Panc1 (cell line): ENCODE data around the gene FRMD5. TPM values are rescaled to one million over a fixed set of nuclear protein-coding genes. Genes with fewer than 3 reads are reported as not detected.
A peak's percentile ranks its signal among the peaks of the same experiment; 100 is the strongest.

ENCODE experiments used
- ATAC-seq: fragments of 200-7000 bp; cut with Tn5 transposase; 2 replicates; pipeline ENCODE4 v1.9.1; 2020; ENCODE audit warnings: mild to moderate bottlenecking, moderate library complexity
- BruUV-seq: library from RNA; stranded (reverse); fragments of 400-500 nt; replicated peaks from 2 replicates; lab custom pipeline; 2021; lab: Mats Ljungman, UMichigan
- CTCF ChIA-PET: fragments of 300-600 bp; sonication (Branson Sonifier 250); formaldehyde crosslinking; loops from one replicate; lab custom pipeline; 2022; ENCODE audit warnings: antibody characterized with exemption; lab: Charles Lee
- POLR2A ChIA-PET: fragments of 300-600 bp; sonication (Branson Sonifier 250); formaldehyde crosslinking; loops from one replicate; lab custom pipeline; 2022; ENCODE audit warnings: antibody characterized with exemption; lab: Charles Lee
- DNase-seq: peaks from one replicate; pipeline ENCODE4 v3.0.0-alpha.2; 2010; ENCODE audit warnings: low read depth, low spot score
- H3K27ac ChIP-seq: 2 replicates; pipeline ENCODE4 v1.5.1; 2011; ENCODE audit warnings: mild to moderate bottlenecking, low read length, inconsistent platforms
- H3K27me3 ChIP-seq: fragments of 200-500 bp; sonication (Bioruptor generic); 2 replicates; pipeline ENCODE4 v1.6.0; 2014; ENCODE audit warnings: low read length, inconsistent platforms; ENCODE audit not compliant: control insufficient read depth, insufficient read depth
- H3K36me3 ChIP-seq: fragments of 200-500 bp; sonication (Bioruptor generic); 2 replicates; pipeline ENCODE4 v1.5.1; 2014; ENCODE audit warnings: inconsistent platforms, mild to moderate bottlenecking, low read length, moderate library complexity; ENCODE audit not compliant: control insufficient read depth, insufficient read depth
- H3K4me1 ChIP-seq: 2 replicates; pipeline ENCODE4 v1.5.1; 2011; ENCODE audit warnings: inconsistent platforms, mild to moderate bottlenecking, low read length, moderate library complexity; ENCODE audit not compliant: control insufficient read depth, insufficient read depth
- H3K4me3 ChIP-seq, 2 experiments: 2 replicates each; pipeline ENCODE4 v1.5.1; 2011 to 2012; ENCODE audit warnings: low read depth in 2 of 2, low read length in 2 of 2, mild to moderate bottlenecking in 2 of 2, inconsistent platforms in 1 of 2, moderate library complexity in 1 of 2
- H3K9me3 ChIP-seq: fragments of 200-500 bp; sonication (Bioruptor generic); 2 replicates; pipeline ENCODE4 v1.5.1; 2014; ENCODE audit warnings: low read depth, mild to moderate bottlenecking, inconsistent platforms, low read length, moderate library complexity; ENCODE audit not compliant: control insufficient read depth, insufficient read depth
- POLR2AphosphoS5 ChIP-seq: IDR thresholded peaks from 2 replicates; pipeline ENCODE4 v1.6.1; 2012; ENCODE audit warnings: mild to moderate bottlenecking, low read depth, low read length, moderate library complexity
- REST ChIP-seq, 2 experiments: IDR thresholded peaks; 2 replicates each; pipeline ENCODE4 v1.6.1; 2011 to 2012; ENCODE audit warnings: low read depth in 2 of 2, control low read depth in 1 of 2, low read length in 1 of 2, mild to moderate bottlenecking in 1 of 2, moderate library complexity in 1 of 2; ENCODE audit not compliant: insufficient read depth in 1 of 2
- SIN3A ChIP-seq: IDR thresholded peaks from 2 replicates; pipeline ENCODE4 v1.6.1; 2012; ENCODE audit warnings: low read depth, mild to moderate bottlenecking, low read length, moderate library complexity, borderline replicate concordance; ENCODE audit not compliant: insufficient read depth
- TCF7L2 ChIP-seq: IDR thresholded peaks from 2 replicates; pipeline ENCODE4 v1.6.1; 2011; ENCODE audit warnings: mild to moderate bottlenecking, low read depth, low read length, inconsistent platforms
- in situ Hi-C: cut with HindIII; loops from 2 replicates; pipeline ENCODE4 v1.10.0; 2016; ENCODE audit warnings: low sequenced_read_pairs, low pct_unique_long_range_greater_than_20kb
- intact Hi-C: fragments of 100-400 bp; cut with micrococcal nuclease; formaldehyde crosslinking; loops from one replicate; pipeline ENCODE4 v1.10.0; 2022; ENCODE audit not compliant: unreplicated experiment
- total RNA-seq: library from RNA; stranded (reverse); gene quantifications from one replicate; pipeline ENCODE4 v1.2.1, GENCODE V29; 2021; ENCODE audit not compliant: unreplicated experiment
- TF ChIP-seq, protein P1 (sequence below): fragments of 450-650 bp; IDR thresholded peaks from 2 replicates; pipeline ENCODE4 v1.5.1; 2017; ENCODE audit warnings: mild to moderate bottlenecking

The FRMD5 gene
- total RNA-seq, 1 experiment from 2014 or later, result 18.3 TPM

GRCh38 chr15:44087578-44088465 lies 107.2 kb downstream of the FRMD5 start:
- ChIA-PET POLR2A (no interaction called here), CTCF (no interaction called here)
- DNase-seq, result peak; percentile 80
- no peaks in the 10 kb centered on the region for H3K36me3 ChIP-seq
- in situ Hi-C loops (no loop called here), intact Hi-C loops (no loop called here)
- peak overlapping the region; percentile 32 for H3K27ac ChIP-seq
- H3K27me3 ChIP-seq, result no peaks in the 10 kb centered on the region
- no peaks in the 10 kb centered on the region for H3K9me3 ChIP-seq
- TF ChIP-seq, protein P1, sequence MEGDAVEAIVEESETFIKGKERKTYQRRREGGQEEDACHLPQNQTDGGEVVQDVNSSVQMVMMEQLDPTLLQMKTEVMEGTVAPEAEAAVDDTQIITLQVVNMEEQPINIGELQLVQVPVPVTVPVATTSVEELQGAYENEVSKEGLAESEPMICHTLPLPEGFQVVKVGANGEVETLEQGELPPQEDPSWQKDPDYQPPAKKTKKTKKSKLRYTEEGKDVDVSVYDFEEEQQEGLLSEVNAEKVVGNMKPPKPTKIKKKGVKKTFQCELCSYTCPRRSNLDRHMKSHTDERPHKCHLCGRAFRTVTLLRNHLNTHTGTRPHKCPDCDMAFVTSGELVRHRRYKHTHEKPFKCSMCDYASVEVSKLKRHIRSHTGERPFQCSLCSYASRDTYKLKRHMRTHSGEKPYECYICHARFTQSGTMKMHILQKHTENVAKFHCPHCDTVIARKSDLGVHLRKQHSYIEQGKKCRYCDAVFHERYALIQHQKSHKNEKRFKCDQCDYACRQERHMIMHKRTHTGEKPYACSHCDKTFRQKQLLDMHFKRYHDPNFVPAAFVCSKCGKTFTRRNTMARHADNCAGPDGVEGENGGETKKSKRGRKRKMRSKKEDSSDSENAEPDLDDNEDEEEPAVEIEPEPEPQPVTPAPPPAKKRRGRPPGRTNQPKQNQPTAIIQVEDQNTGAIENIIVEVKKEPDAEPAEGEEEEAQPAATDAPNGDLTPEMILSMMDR, result no peak
- TF ChIP-seq TCF7L2, result no peak
- no peak for TF ChIP-seq REST (IDR thresholded peaks at IDR 0.05; ENCODE audit: insufficient read depth in 1 of 2, low read depth in 2 of 2, low read length in 1 of 2)
- TF ChIP-seq POLR2AphosphoS5, result no peak
- TF ChIP-seq SIN3A, result no peak
- peaks cover 21% of the 10 kb centered on the region for H3K4me1 ChIP-seq
- peak; percentile 78 for ATAC-seq
- no TSS peak for BruUV-seq
- no peak overlapping the region for H3K4me3 ChIP-seq

- intact Hi-C loops, result no loop called here
- Histone ChIP-seq H3K27ac (0 out of 2 replicates have a peak overlapping the region, but pooled peaks have one; percentile 49), H3K9me3 (peaks cover 4% of the 10 kb centered on the region; the same call in 1 of the 2 replicates), H3K36me3 (no peaks in the 10 kb centered on the region), H3K4me3 (no peak overlapping the region), H3K27me3 (no peaks in the 10 kb centered on the region), H3K4me1 (peaks cover 21% of the 10 kb centered on the region)
- ATAC-seq (no peak), DNase-seq (no peak)
- TF ChIP-seq TCF7L2 (no peak), REST (IDR thresholded peaks at IDR 0.05; ENCODE audit: insufficient read depth in 1 of 2, low read depth in 2 of 2, low read length in 1 of 2) (no peak), SIN3A (no peak), POLR2AphosphoS5 (no peak)
- TF ChIP-seq, protein P1, result no peak
- ChIA-PET POLR2A (interaction anchor here (0.6 to 0.9 kb wide), 3 partner anchors 8 to 57 kb away, joined by 3 to 5 read pairs (median 4); no protein-coding TSS in a partner anchor), CTCF (no interaction called here)
- no TSS peak for BruUV-seq
- in situ Hi-C loops, result no loop called here
Measured at GRCh38 chr15:44084770-44085169, 110.3 kb downstream of the FRMD5 start.
